ENCODE data around the gene INPP5F. TPM values are rescaled to one million over a fixed set of nuclear protein-coding genes. Genes with fewer than 3 reads are reported as not detected.

The INPP5F gene
- total and polyA plus RNA-seq, 2 of the 13 experiments (the other 11 are each of a cell fraction or from before 2014, with no cell fraction given), result 12.5 to 15.7 TPM

DNA sequence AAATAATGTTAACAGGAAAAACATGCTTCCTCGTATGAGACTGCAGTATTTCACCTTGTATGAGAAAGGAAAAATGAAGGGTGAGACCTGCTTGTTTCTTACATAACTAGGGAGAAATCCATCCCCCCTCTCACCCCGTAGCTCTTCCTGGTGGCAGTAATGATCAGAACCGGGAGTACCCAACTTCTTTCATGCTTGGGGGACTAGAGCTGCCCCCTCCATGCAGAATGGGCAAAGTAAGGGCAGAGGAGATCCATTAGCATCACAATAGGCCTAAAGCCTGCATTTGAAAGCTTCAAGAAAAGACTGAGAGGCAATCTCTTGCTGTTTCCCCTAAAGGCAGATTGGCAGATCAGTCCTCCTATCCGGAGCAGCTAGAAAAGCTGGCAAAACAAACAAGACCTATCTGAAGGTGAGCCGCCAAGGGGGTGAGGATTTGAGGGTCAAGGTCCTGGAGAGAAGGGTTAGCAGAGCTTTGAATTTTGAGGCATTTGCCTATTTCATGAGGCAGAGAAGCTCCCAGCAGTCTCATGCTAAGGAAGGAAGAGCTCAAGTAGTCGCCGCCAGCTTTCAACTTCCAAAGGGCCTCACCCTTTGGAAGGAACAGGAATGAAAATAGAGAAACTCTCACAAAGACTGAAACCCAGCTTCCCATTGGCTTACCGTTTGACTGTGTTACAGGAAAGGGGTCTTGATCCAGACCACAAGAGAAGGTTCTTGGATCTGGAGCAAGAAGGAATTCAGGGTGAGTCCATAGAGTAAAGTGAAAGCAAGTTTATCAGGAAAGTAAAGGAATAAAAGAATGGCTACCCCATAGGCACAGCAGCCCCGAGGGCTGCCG, 38.4 kb upstream of the INPP5F start (continued):
- TF ChIP-seq NFYC (CRISPR knock-in tag; IDR thresholded peaks at IDR 0.05) (peak; percentile 70), ZNF780A (CRISPR knock-in tag; IDR thresholded peaks at IDR 0.05) (no peak), GFI1 (CRISPR knock-in tag; IDR thresholded peaks at IDR 0.05; ENCODE audit: borderline replicate concordance) (no peak), SMAD9 (CRISPR knock-in tag; IDR thresholded peaks at IDR 0.05) (no peak), ZBTB8A (CRISPR knock-in tag; IDR thresholded peaks at IDR 0.05; ENCODE audit: borderline replicate concordance, low read depth) (no peak), LCORL (IDR thresholded peaks at IDR 0.05) (no peak), LCORL (CRISPR knock-in tag; IDR thresholded peaks at IDR 0.05) (no peak), YY1 (IDR thresholded peaks at IDR 0.05; ENCODE audit: insufficient read depth, insufficient replicate concordance, low read depth, low read length) (no peak), ESRRA (CRISPR knock-in tag; IDR thresholded peaks at IDR 0.05; ENCODE audit: low read depth) (no peak), TOPORS (CRISPR knock-in tag; IDR thresholded peaks at IDR 0.05) (no peak), HMG20B (CRISPR knock-in tag; conservative IDR thresholded peaks at IDR 0.05) (no peak), SMAD1 (CRISPR knock-in tag; IDR thresholded peaks at IDR 0.05; ENCODE audit: borderline replicate concordance, low read depth) (no peak), ZKSCAN1 (IDR thresholded peaks at IDR 0.05; ENCODE audit: low read length) (no peak), ZNF747 (CRISPR knock-in tag; IDR thresholded peaks at IDR 0.05; ENCODE audit: borderline replicate concordance) (no peak), NBN (conservative IDR thresholded peaks at IDR 0.05) (no peak), MXI1 (IDR thresholded peaks at IDR 0.05; ENCODE audit: borderline replicate concordance, low read depth, low read length) (no peak), RARG (CRISPR knock-in tag; IDR thresholded peaks at IDR 0.05; ENCODE audit: low read depth) (no peak), NRL (CRISPR knock-in tag; IDR thresholded peaks at IDR 0.05; ENCODE audit: borderline replicate concordance) (no peak), ATRX (CRISPR knock-in tag; IDR thresholded peaks at IDR 0.05; ENCODE audit: borderline replicate concordance) (no peak), AKAP8 (CRISPR knock-in tag; IDR thresholded peaks at IDR 0.05) (no peak), ZNF766 (CRISPR knock-in tag; IDR thresholded peaks at IDR 0.05; ENCODE audit: borderline replicate concordance) (no peak), SP140L (CRISPR knock-in tag; IDR thresholded peaks at IDR 0.05; ENCODE audit: borderline replicate concordance) (no peak), ZNF644 (CRISPR knock-in tag; IDR thresholded peaks at IDR 0.05; ENCODE audit: low read depth) (no peak)
- TF ChIP-seq, protein P1, sequence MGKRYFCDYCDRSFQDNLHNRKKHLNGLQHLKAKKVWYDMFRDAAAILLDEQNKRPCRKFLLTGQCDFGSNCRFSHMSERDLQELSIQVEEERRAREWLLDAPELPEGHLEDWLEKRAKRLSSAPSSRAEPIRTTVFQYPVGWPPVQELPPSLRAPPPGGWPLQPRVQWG (CRISPR knock-in tag; IDR thresholded peaks at IDR 0.05; ENCODE audit: borderline replicate concordance, low read depth), result no peak
- TF ChIP-seq, protein P2, sequence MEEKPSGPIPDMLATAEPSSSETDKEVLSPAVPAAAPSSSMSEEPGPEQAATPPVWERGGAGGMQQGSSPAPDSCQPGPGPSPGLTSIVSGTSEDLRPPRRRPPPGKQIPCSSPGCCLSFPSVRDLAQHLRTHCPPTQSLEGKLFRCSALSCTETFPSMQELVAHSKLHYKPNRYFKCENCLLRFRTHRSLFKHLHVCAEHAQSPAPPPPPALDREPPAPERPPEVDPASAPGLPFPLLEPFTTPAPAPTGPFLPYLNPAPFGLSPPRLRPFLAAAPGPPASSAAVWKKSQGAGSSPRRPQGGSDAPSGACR (CRISPR knock-in tag; IDR thresholded peaks at IDR 0.05), result no peak
- TF ChIP-seq, protein P3, sequence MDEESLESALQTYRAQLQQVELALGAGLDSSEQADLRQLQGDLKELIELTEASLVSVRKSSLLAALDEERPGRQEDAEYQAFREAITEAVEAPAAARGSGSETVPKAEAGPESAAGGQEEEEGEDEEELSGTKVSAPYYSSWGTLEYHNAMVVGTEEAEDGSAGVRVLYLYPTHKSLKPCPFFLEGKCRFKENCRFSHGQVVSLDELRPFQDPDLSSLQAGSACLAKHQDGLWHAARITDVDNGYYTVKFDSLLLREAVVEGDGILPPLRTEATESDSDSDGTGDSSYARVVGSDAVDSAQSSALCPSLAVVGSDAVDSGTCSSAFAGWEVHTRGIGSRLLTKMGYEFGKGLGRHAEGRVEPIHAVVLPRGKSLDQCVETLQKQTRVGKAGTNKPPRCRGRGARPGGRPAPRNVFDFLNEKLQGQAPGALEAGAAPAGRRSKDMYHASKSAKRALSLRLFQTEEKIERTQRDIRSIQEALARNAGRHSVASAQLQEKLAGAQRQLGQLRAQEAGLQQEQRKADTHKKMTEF (CRISPR knock-in tag; IDR thresholded peaks at IDR 0.05), result no peak
- TF ChIP-seq, protein P4, sequence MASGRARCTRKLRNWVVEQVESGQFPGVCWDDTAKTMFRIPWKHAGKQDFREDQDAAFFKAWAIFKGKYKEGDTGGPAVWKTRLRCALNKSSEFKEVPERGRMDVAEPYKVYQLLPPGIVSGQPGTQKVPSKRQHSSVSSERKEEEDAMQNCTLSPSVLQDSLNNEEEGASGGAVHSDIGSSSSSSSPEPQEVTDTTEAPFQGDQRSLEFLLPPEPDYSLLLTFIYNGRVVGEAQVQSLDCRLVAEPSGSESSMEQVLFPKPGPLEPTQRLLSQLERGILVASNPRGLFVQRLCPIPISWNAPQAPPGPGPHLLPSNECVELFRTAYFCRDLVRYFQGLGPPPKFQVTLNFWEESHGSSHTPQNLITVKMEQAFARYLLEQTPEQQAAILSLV (CRISPR knock-in tag; IDR thresholded peaks at IDR 0.05; ENCODE audit: borderline replicate concordance), result no peak
- TF ChIP-seq, protein P5, sequence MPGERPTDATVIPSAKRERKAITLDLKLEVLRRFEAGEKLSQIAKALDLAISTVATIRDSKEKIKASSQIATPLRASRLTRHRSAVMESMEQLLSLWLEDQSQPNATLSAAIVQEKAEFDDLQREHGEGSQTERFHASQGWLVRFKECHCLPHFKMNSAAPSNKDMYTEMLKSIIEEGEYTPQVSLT (CRISPR knock-in tag; IDR thresholded peaks at IDR 0.05; ENCODE audit: borderline replicate concordance, low read depth), result no peak
